Fibroblast of mammary gland (primary cell): ENCODE data around the gene USP14.

Experiments used
- DNase-seq: peaks from one replicate; pipeline ENCODE4 v3.0.0-alpha.2; 2010; ENCODE audit warnings: low read depth
- H3K4me3 ChIP-seq: 2 replicates; pipeline ENCODE4 v1.5.1; 2011; ENCODE audit warnings: low read depth, mild to moderate bottlenecking, low read length, moderate library complexity; ENCODE audit not compliant: control insufficient read depth
- CTCF ChIP-seq: conservative IDR thresholded peaks from 2 replicates; pipeline ENCODE4 v1.5.1; 2011; ENCODE audit warnings: low read depth, low read length, inconsistent platforms; ENCODE audit not compliant: control insufficient read depth, insufficient read depth

Gene USP14

GRCh38 chr18:231563-231962 lies 73.2 kb downstream of the USP14 start:
- TF ChIP-seq CTCF, result no peak
- H3K4me3 ChIP-seq, result no peak overlapping the region
- no peak for DNase-seq

GRCh38 chr18:240175-240574 lies 81.8 kb downstream of the USP14 start:
- DNase-seq, result no peak
- no peak for TF ChIP-seq CTCF
- H3K4me3 ChIP-seq, result no peak overlapping the region

- no peak for DNase-seq
- H3K4me3 ChIP-seq, result no peak overlapping the region
- no peak for TF ChIP-seq CTCF
Observed at GRCh38 chr18:245282-245847, 87.0 kb downstream of the USP14 start.

GRCh38 chr18:248053-248452 lies 89.7 kb downstream of the USP14 start:
- no peak overlapping the region for H3K4me3 ChIP-seq
- DNase-seq, result no peak
- no peak for TF ChIP-seq CTCF

- DNase-seq, result peak; percentile 54
- no peak overlapping the region for H3K4me3 ChIP-seq
- TF ChIP-seq CTCF, result no peak
Observed at GRCh38 chr18:250685-251084, 92.3 kb downstream of the USP14 start.

- no peak for DNase-seq
- TF ChIP-seq CTCF, result no peak
- no peak overlapping the region for H3K4me3 ChIP-seq
Observed at GRCh38 chr18:251572-251971, 93.2 kb downstream of the USP14 start.

- no peak overlapping the region for H3K4me3 ChIP-seq
- TF ChIP-seq CTCF, result no peak
- DNase-seq, result no peak
Observed at GRCh38 chr18:253121-253520, 94.8 kb downstream of the USP14 start.
